SK-N-SH treated with all-trans-retinoic acid at 6 μM for 48 hours (cell line): ENCODE measurements around the gene NUMB.

ENCODE experiments used
- ATAC-seq: fragments of 200-7000 bp; cut with Tn5 transposase; 3 replicates; pipeline ENCODE4 v1.9.1; 2020; ENCODE audit warnings: mild to moderate bottlenecking, moderate library complexity
- BACH2 ChIP-seq: fragments of 250-450 bp; sonication (Bioruptor Pico); IDR thresholded peaks from 2 replicates; pipeline ENCODE4 v1.9.0; 2021; ENCODE audit warnings: mild to moderate bottlenecking, borderline replicate concordance
- CSDC2 ChIP-seq: fragments of 250-450 bp; sonication (Bioruptor Pico); IDR thresholded peaks from 2 replicates; pipeline ENCODE4 v1.5.0; 2020; ENCODE audit warnings: mild to moderate bottlenecking, moderate library complexity
- ISL1 ChIP-seq: fragments of 250-450 bp; sonication (Bioruptor Pico); IDR thresholded peaks from 2 replicates; pipeline ENCODE4 v2.1.2; 2022; ENCODE audit warnings: mild to moderate bottlenecking, moderate library complexity
- PPARA ChIP-seq: fragments of 250-450 bp; sonication (Bioruptor Pico); IDR thresholded peaks from 2 replicates; pipeline ENCODE4 v1.5.0; 2020; ENCODE audit warnings: mild to moderate bottlenecking, borderline replicate concordance
- RARB ChIP-seq: fragments of 250-450 bp; sonication (Bioruptor Pico); IDR thresholded peaks from 2 replicates; pipeline ENCODE4 v1.8.0; 2021; ENCODE audit warnings: mild to moderate bottlenecking, moderate library complexity
- SNAI2 ChIP-seq: fragments of 250-450 bp; sonication (Bioruptor Pico); IDR thresholded peaks from 2 replicates; pipeline ENCODE4 v1.5.0; 2020; ENCODE audit warnings: mild to moderate bottlenecking, moderate library complexity
- TCF4 ChIP-seq: fragments of 250-450 bp; sonication (Bioruptor Pico); IDR thresholded peaks from 2 replicates; pipeline ENCODE4 v1.8.0; 2021; ENCODE audit warnings: mild to moderate bottlenecking, moderate library complexity, borderline replicate concordance
- ZC3H10 ChIP-seq: fragments of 250-450 bp; sonication (Bioruptor Pico); IDR thresholded peaks from 2 replicates; pipeline ENCODE4 v1.5.1; 2021; ENCODE audit warnings: mild to moderate bottlenecking, moderate library complexity
- ZFP3 ChIP-seq: fragments of 250-450 bp; sonication (Bioruptor Pico); IDR thresholded peaks from 2 replicates; pipeline ENCODE4 v1.5.0; 2020; ENCODE audit warnings: mild to moderate bottlenecking, moderate library complexity
- ZNF565 ChIP-seq: fragments of 450-650 bp; formaldehyde crosslinking; conservative IDR thresholded peaks from 2 replicates; pipeline ENCODE4 v1.5.0; 2020; ENCODE audit warnings: low read depth, mild to moderate bottlenecking, moderate library complexity
- ZNF70 ChIP-seq: fragments of 450-650 bp; formaldehyde crosslinking; IDR thresholded peaks from 2 replicates; pipeline ENCODE4 v1.5.0; 2020; ENCODE audit warnings: mild to moderate bottlenecking, moderate library complexity
- TF ChIP-seq, protein P1 (sequence below): fragments of 250-450 bp; sonication (Bioruptor Pico); IDR thresholded peaks from 2 replicates; pipeline ENCODE4 v1.5.1; 2020; ENCODE audit warnings: low read depth, mild to moderate bottlenecking, moderate library complexity
- TF ChIP-seq, protein P2 (sequence below): fragments of 250-450 bp; sonication (Bioruptor Pico); IDR thresholded peaks from 2 replicates; pipeline ENCODE4 v1.5.0; 2020; ENCODE audit warnings: mild to moderate bottlenecking, moderate library complexity
- TF ChIP-seq, protein P3 (sequence below): fragments of 250-450 bp; sonication (Bioruptor Pico); IDR thresholded peaks from 2 replicates; pipeline ENCODE4 v1.8.0; 2020; ENCODE audit warnings: mild to moderate bottlenecking, moderate library complexity, borderline replicate concordance
- TF ChIP-seq, protein P4 (sequence below): fragments of 250-450 bp; sonication (Bioruptor Pico); IDR thresholded peaks from 2 replicates; pipeline ENCODE4 v1.5.1; 2021; ENCODE audit warnings: mild to moderate bottlenecking, moderate library complexity
- TF ChIP-seq, protein P5 (sequence below): fragments of 250-450 bp; sonication (Bioruptor Pico); IDR thresholded peaks from 2 replicates; pipeline ENCODE4 v1.8.0; 2021; ENCODE audit warnings: low read depth, mild to moderate bottlenecking, moderate library complexity, borderline replicate concordance

NUMB gene

DNA sequence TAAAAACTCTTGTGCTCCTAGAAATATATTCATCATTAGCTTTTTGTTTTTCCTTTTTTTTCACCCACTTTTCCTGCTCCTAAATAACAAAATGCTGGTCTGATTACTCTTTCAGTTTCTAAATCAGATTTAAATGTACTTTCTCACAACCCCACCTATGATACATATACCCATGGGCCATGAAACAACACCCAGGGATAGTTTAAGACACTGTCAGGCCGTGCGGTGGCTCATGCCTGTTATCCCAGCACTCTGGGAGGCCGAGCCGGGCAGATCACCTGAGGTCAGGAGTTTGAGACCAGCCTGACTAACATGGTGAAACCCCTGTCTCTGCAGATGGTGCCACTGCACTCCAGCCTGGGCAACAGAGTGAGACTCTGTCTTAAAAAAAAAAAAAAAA is 1.6 kb upstream of the NUMB start (continued):
- TF ChIP-seq, protein P1, sequence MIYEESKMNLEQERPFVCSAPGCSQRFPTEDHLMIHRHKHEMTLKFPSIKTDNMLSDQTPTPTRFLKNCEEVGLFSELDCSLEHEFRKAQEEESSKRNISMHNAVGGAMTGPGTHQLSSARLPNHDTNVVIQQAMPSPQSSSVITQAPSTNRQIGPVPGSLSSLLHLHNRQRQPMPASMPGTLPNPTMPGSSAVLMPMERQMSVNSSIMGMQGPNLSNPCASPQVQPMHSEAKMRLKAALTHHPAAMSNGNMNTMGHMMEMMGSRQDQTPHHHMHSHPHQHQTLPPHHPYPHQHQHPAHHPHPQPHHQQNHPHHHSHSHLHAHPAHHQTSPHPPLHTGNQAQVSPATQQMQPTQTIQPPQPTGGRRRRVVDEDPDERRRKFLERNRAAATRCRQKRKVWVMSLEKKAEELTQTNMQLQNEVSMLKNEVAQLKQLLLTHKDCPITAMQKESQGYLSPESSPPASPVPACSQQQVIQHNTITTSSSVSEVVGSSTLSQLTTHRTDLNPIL (CRISPR knock-in tag) = no peak
- TF ChIP-seq, protein P2, sequence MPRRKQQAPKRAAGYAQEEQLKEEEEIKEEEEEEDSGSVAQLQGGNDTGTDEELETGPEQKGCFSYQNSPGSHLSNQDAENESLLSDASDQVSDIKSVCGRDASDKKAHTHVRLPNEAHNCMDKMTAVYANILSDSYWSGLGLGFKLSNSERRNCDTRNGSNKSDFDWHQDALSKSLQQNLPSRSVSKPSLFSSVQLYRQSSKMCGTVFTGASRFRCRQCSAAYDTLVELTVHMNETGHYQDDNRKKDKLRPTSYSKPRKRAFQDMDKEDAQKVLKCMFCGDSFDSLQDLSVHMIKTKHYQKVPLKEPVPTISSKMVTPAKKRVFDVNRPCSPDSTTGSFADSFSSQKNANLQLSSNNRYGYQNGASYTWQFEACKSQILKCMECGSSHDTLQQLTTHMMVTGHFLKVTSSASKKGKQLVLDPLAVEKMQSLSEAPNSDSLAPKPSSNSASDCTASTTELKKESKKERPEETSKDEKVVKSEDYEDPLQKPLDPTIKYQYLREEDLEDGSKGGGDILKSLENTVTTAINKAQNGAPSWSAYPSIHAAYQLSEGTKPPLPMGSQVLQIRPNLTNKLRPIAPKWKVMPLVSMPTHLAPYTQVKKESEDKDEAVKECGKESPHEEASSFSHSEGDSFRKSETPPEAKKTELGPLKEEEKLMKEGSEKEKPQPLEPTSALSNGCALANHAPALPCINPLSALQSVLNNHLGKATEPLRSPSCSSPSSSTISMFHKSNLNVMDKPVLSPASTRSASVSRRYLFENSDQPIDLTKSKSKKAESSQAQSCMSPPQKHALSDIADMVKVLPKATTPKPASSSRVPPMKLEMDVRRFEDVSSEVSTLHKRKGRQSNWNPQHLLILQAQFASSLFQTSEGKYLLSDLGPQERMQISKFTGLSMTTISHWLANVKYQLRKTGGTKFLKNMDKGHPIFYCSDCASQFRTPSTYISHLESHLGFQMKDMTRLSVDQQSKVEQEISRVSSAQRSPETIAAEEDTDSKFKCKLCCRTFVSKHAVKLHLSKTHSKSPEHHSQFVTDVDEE (CRISPR knock-in tag) = no peak
- TF ChIP-seq PPARA = no peak
- TF ChIP-seq ZFP3 (CRISPR knock-in tag) = no peak
- no peak for TF ChIP-seq RARB (CRISPR knock-in tag)

DNA sequence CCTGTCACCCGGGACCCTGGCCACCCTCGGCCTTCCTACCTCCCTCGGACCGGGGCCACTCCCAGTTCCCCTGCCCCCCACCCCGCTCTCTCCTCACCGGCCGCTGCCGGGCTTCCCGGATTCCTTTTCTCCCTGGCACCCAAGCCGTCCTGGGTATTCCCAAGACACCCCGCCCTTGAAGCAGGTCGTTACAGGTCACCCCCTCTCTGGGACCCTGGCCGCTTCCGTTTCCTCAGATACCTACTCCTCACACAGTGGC is 493 bp downstream of the NUMB start:
- peak; percentile 6 for ATAC-seq
- TF ChIP-seq ISL1 (CRISPR knock-in tag) (no peak), ZNF565 (CRISPR knock-in tag) (no peak), RARB (CRISPR knock-in tag) (no peak), TCF4 (CRISPR knock-in tag) (no peak), SNAI2 (no peak), ZFP3 (CRISPR knock-in tag) (no peak), ZC3H10 (CRISPR knock-in tag) (no peak), BACH2 (CRISPR knock-in tag) (no peak), CSDC2 (CRISPR knock-in tag) (no peak), ZNF70 (CRISPR knock-in tag) (no peak)
- TF ChIP-seq, protein P1 (CRISPR knock-in tag) = no peak
- TF ChIP-seq, protein P3, sequence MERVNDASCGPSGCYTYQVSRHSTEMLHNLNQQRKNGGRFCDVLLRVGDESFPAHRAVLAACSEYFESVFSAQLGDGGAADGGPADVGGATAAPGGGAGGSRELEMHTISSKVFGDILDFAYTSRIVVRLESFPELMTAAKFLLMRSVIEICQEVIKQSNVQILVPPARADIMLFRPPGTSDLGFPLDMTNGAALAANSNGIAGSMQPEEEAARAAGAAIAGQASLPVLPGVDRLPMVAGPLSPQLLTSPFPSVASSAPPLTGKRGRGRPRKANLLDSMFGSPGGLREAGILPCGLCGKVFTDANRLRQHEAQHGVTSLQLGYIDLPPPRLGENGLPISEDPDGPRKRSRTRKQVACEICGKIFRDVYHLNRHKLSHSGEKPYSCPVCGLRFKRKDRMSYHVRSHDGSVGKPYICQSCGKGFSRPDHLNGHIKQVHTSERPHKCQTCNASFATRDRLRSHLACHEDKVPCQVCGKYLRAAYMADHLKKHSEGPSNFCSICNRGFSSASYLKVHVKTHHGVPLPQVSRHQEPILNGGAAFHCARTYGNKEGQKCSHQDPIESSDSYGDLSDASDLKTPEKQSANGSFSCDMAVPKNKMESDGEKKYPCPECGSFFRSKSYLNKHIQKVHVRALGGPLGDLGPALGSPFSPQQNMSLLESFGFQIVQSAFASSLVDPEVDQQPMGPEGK (CRISPR knock-in tag) = no peak; the same call in 1 of the 2 replicates
- TF ChIP-seq, protein P4, sequence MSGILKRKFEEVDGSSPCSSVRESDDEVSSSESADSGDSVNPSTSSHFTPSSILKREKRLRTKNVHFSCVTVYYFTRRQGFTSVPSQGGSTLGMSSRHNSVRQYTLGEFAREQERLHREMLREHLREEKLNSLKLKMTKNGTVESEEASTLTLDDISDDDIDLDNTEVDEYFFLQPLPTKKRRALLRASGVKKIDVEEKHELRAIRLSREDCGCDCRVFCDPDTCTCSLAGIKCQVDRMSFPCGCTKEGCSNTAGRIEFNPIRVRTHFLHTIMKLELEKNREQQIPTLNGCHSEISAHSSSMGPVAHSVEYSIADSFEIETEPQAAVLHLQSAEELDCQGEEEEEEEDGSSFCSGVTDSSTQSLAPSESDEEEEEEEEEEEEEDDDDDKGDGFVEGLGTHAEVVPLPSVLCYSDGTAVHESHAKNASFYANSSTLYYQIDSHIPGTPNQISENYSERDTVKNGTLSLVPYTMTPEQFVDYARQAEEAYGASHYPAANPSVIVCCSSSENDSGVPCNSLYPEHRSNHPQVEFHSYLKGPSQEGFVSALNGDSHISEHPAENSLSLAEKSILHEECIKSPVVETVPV (CRISPR knock-in tag) = no peak
- TF ChIP-seq, protein P2 (CRISPR knock-in tag) = no peak
- TF ChIP-seq, protein P5, sequence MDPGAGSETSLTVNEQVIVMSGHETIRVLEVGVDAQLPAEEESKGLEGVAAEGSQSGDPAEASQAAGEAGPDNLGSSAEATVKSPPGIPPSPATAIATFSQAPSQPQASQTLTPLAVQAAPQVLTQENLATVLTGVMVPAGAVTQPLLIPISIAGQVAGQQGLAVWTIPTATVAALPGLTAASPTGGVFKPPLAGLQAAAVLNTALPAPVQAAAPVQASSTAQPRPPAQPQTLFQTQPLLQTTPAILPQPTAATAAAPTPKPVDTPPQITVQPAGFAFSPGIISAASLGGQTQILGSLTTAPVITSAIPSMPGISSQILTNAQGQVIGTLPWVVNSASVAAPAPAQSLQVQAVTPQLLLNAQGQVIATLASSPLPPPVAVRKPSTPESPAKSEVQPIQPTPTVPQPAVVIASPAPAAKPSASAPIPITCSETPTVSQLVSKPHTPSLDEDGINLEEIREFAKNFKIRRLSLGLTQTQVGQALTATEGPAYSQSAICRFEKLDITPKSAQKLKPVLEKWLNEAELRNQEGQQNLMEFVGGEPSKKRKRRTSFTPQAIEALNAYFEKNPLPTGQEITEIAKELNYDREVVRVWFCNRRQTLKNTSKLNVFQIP (CRISPR knock-in tag) = no peak
